CD4-positive, alpha-beta memory T cell (primary cell): Measurements from ENCODE around the gene SP100. TPM values are rescaled to one million over a fixed set of nuclear protein-coding genes. Genes with fewer than 3 reads are reported as not detected.

Experiments
- CTCF ChIA-PET: fragments of 350-600 bp; sonication (Branson Sonifier 250); formaldehyde crosslinking; loops from one replicate; lab custom pipeline; 2021; ENCODE audit warnings: inconsistent platforms; ENCODE audit not compliant: partially characterized antibody; lab: Charles Lee
- POLR2A ChIA-PET: fragments of 350-600 bp; sonication (Branson Sonifier 250); formaldehyde crosslinking; loops from one replicate; lab custom pipeline; 2021; ENCODE audit not compliant: partially characterized antibody; lab: Charles Lee
- DNase-seq, 5 donors: peaks; one replicate each; pipeline versions ENCODE4 v3.0.0 to v3.0.0-alpha.2; 2020 to 2022; ENCODE audit warnings: mixed read lengths in 1 of 5
- H3K27ac ChIP-seq: one replicate; pipeline ENCODE4 v1.7.0; 2013; ENCODE audit warnings: low read depth, low read length
- H3K27me3 ChIP-seq: 2 replicates; pipeline ENCODE4 v1.7.0; 2013; ENCODE audit warnings: mild to moderate bottlenecking, low read length, moderate library complexity; ENCODE audit not compliant: insufficient read depth
- H3K36me3 ChIP-seq: 2 replicates; pipeline ENCODE4 v1.7.0; 2013; ENCODE audit warnings: mild to moderate bottlenecking, low read length, moderate library complexity; ENCODE audit not compliant: insufficient read depth
- H3K4me1 ChIP-seq: 2 replicates; pipeline ENCODE4 v1.7.0; 2013; ENCODE audit warnings: mild to moderate bottlenecking, low read length, moderate library complexity; ENCODE audit not compliant: insufficient read depth
- H3K4me3 ChIP-seq, 2 donors: one replicate each; pipeline ENCODE4 v1.7.0; 2013; ENCODE audit warnings: low read length in 2 of 2, mild to moderate bottlenecking in 1 of 2
- H3K9me3 ChIP-seq, 2 donors: one replicate each; pipeline ENCODE4 v1.7.0; 2013; ENCODE audit warnings: low read length in 2 of 2, control low read depth in 1 of 2; ENCODE audit not compliant: control insufficient read depth in 1 of 2
- H3K27ac Mint-ChIP-seq, 7 donors: one replicate each; pipeline ENCODE4 v1.8.0; 2020 to 2021; ENCODE audit warnings: mixed read lengths in 7 of 7, mild to moderate bottlenecking in 6 of 7, inconsistent platforms in 3 of 7, moderate library complexity in 3 of 7
- H3K27me3 Mint-ChIP-seq, 2 donors: one replicate each; pipeline ENCODE4 v1.8.0; 2020 to 2021; ENCODE audit warnings: mixed read lengths in 2 of 2
- H3K36me3 Mint-ChIP-seq, 2 donors: one replicate each; pipeline ENCODE4 v1.8.0; 2020 to 2021; ENCODE audit warnings: mixed read lengths in 2 of 2, inconsistent platforms in 1 of 2, mild to moderate bottlenecking in 1 of 2
- H3K4me1 Mint-ChIP-seq, 4 donors: one replicate each; pipeline ENCODE4 v1.8.0; 2020 to 2021; ENCODE audit warnings: mixed read lengths in 4 of 4, mild to moderate bottlenecking in 1 of 4
- H3K4me3 Mint-ChIP-seq, 8 donors: one replicate each; pipeline ENCODE4 v1.8.0; 2020 to 2021; ENCODE audit warnings: mixed read lengths in 8 of 8, mild to moderate bottlenecking in 7 of 8, moderate library complexity in 6 of 8, inconsistent platforms in 3 of 8
- H3K9me3 Mint-ChIP-seq, 8 donors: one replicate each; pipeline ENCODE4 v1.8.0; 2020 to 2021; ENCODE audit warnings: mixed read lengths in 8 of 8, mild to moderate bottlenecking in 5 of 8, inconsistent platforms in 3 of 8, moderate library complexity in 1 of 8
- intact Hi-C: fragments of 100-400 bp; cut with micrococcal nuclease; formaldehyde crosslinking; loops from one replicate; pipeline ENCODE4 v1.15.1; 2023
- polyA plus RNA-seq, 2 donors: library from polyadenylated mRNA; unstranded; fragments of 300-500 nt; fragmentation: Illumina TruSeq; gene quantifications; one replicate each; pipeline ENCODE4 v1.2.3, GENCODE V29; 2021
- total RNA-seq, 2 experiments: library from RNA; stranded (reverse); gene quantifications; one replicate each; pipeline ENCODE4 v1.2.3, GENCODE V29; 2021

The SP100 gene
- total and polyA plus RNA-seq, 4 experiments from 2014 or later, result 101 to 226 (median 216) TPM

DNA sequence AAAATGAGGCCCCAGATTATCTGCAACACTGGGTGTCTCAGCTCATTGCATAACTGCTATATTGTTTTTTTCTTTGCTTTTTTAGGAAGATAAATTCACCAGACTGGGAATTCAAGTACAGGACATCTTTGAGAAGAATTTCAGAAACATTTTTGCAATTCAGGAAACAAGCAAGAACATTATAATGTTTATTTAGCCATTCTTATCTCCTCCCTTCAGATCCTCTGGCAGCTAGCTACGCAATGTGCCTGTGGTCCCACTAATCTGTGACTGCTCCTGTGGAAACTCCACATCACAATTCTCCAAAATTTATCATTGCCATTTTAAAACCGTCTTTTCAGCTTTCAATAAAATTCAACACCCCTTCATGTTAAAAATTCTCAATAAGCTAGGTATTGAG lies 126.8 kb downstream of the SP100 start:
- Histone ChIP-seq H3K9me3 (no peaks in the 10 kb centered on the region), H3K36me3 (peaks cover 20% of the 10 kb centered on the region), H3K4me1 (no peaks in the 10 kb centered on the region), H3K27ac (no peak overlapping the region), H3K27me3 (no peaks in the 10 kb centered on the region), H3K4me3 (no peak overlapping the region)
- peaks cover 2 to 21% (median 11%) of the 10 kb centered on the region in 8 donors for H3K9me3 Mint-ChIP-seq
- intact Hi-C loops, result no loop called here
- no peak overlapping the region for H3K4me3 Mint-ChIP-seq
- no peaks in the 10 kb centered on the region for H3K27me3 Mint-ChIP-seq
- peaks cover 60 to 67% of the 10 kb centered on the region in 2 donors for H3K36me3 Mint-ChIP-seq
- no peak for DNase-seq
- ChIA-PET POLR2A (no interaction called here), CTCF (no interaction called here)
- H3K4me1 Mint-ChIP-seq, result peaks cover 0 to 2% (median 0%) of the 10 kb centered on the region in 4 donors
- no peak overlapping the region for H3K27ac Mint-ChIP-seq

DNA sequence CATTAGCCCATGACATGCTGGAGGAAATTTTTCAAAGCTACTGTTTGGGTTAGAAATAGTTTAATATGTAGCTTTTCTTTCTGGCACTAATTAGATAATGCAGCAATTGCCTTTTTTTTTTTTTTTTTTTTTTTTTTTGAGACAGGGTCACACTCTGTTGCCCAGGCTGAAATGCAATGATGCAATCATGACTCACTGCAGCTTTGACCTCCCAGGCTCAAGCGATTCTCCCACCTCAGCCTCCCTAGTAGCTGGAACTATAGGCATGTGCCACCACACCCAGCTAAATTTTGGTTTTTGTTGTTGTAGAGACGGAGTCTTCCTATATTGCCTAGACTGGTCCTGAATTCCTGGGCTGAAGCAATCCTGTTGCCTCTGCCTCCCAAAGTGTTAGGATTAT lies 136.2 kb downstream of the SP100 start:
- no peak for DNase-seq
- Mint-ChIP-seq H3K9me3 (peaks cover 0 to 13% (median 3%) of the 10 kb centered on the region in 8 donors), H3K27me3 (peaks cover 0 to 2% of the 10 kb centered on the region in 2 donors), H3K4me1 (peaks cover 8 to 12% (median 10%) of the 10 kb centered on the region in 4 donors), H3K4me3 (no peak overlapping the region), H3K27ac (no peak overlapping the region), H3K36me3 (peaks cover 0 to 7% of the 10 kb centered on the region in 2 donors)
- Histone ChIP-seq H3K27ac (no peak overlapping the region), H3K36me3 (no peaks in the 10 kb centered on the region), H3K4me1 (peaks cover 8% of the 10 kb centered on the region), H3K27me3 (no peaks in the 10 kb centered on the region), H3K4me3 (no peak overlapping the region), H3K9me3 (no peaks in the 10 kb centered on the region)
- intact Hi-C loops, result no loop called here
- ChIA-PET POLR2A (no interaction called here), CTCF (interaction anchor here (0.6 to 1.1 kb wide), 2 partner anchors 8 to 27 kb away, joined by 3 read pairs; no protein-coding TSS in a partner anchor)

DNA sequence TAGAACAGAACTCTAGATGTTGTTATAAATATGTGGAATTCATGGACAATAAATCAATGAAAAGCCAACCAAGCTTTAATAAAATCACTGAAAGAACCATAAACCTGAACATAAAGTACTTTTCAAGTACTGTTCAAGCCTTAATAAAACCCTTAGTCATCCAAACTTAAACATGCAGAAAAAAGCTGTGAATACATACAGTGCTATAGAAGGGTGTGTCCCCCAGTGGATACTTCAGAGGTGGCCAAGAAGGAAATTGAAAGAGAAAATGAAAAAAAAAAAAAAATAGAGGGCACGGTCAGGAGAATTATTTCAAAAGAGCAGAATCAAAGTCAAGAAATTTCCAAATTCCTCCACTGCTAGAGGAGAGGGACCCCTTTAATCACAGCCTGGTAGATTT lies 141.1 kb downstream of the SP100 start:
- no peaks in the 10 kb centered on the region for H3K36me3 ChIP-seq
- H3K27me3 ChIP-seq, result no peaks in the 10 kb centered on the region
- POLR2A ChIA-PET, result no interaction called here
- DNase-seq, result no peak
- peaks cover 7% of the 10 kb centered on the region for H3K4me1 ChIP-seq
- Mint-ChIP-seq H3K9me3 (peaks cover 0 to 16% (median 3%) of the 10 kb centered on the region in 8 donors), H3K36me3 (peaks cover 0 to 7% of the 10 kb centered on the region in 2 donors), H3K27ac (no peak overlapping the region), H3K4me3 (no peak overlapping the region), H3K27me3 (peaks cover 0 to 2% of the 10 kb centered on the region in 2 donors), H3K4me1 (peaks cover 8 to 12% (median 10%) of the 10 kb centered on the region in 4 donors)
- CTCF ChIA-PET, result no interaction called here
- no peaks in the 10 kb centered on the region for H3K9me3 ChIP-seq
- intact Hi-C loops, result no loop called here
- no peak overlapping the region for H3K4me3 ChIP-seq
- H3K27ac ChIP-seq, result no peak overlapping the region

DNA sequence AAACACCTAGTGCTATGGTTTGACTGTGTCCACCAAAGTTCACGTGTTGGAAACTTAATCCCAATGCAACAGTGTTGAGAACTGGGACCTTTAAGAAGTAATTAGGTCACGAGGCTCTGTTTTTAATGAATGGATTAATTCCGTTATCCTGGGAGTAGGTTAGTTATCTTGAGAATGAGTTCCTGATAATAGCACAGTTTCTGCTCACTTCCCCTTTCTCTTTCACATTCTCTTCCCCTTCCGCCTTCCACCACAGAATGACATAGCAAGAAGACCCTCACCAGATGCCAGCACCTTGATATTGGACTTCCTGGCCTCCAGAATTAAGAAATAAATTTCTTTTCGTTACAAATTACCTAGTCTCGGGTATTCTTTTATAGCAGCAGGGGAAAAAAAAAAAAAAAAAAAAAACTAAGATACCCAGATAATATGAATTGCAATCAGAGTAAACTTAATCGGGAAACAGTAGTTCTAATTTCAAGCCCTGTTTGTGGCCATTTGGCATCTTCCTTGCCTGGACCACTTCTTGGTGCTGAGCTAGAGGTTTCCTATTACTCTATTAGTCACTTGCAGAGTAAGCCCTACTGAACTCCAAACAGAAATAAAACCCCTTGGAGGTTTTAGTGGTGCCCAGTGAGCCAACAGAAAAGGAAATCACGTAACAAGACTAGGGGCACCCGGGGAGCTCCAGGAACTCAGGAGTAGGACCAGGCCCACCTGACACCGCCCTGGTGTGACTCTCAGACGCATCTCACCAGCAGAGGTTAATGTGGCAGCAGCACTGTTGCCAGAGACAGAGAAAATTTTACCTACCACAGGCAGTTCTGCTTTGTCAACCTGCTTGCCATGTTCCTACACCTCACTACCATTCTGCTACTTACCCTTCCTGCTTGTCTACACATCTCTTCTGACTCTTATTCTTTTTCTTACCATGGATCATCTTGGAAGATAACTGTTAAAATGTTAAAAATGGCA lies 149.1 kb downstream of the SP100 start:
- H3K4me1 ChIP-seq, result peaks cover 7% of the 10 kb centered on the region
- no peak overlapping the region for H3K4me3 Mint-ChIP-seq
- POLR2A ChIA-PET, result no interaction called here
- H3K27me3 Mint-ChIP-seq, result no peaks in the 10 kb centered on the region
- H3K36me3 Mint-ChIP-seq, result peaks cover 0 to 2% of the 10 kb centered on the region in 2 donors
- no peaks in the 10 kb centered on the region for H3K27me3 ChIP-seq
- H3K9me3 Mint-ChIP-seq, result peaks cover 0 to 9% (median 0%) of the 10 kb centered on the region in 8 donors
- no peak overlapping the region for H3K4me3 ChIP-seq
- CTCF ChIA-PET, result no interaction called here
- no peak overlapping the region for H3K27ac ChIP-seq
- intact Hi-C loops, result no loop called here
- peaks cover 0 to 10% (median 7%) of the 10 kb centered on the region in 4 donors for H3K4me1 Mint-ChIP-seq
- H3K9me3 ChIP-seq, result no peaks in the 10 kb centered on the region
- peak overlapping the region in 1 of 7 donors; percentile 81 for H3K27ac Mint-ChIP-seq
- no peak for DNase-seq
- H3K36me3 ChIP-seq, result no peaks in the 10 kb centered on the region

DNA sequence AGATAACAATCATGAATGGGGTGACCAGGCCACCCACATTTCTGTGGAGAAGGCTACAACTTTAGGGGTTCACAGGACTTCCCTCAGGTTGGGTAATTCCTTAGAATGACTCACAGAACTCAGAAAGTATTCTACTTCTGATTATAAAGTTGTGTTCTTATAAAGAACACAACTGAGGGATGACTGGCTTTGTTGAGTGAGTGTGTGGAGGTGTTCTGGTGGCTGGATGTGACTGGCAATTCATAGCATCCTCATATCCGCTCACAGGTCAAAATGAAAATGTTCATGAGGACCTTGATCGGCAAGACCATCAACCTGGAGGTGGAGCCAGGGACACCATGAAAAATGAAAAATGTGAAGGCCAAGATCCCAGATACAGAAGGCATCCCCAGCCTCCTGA lies 153.3 kb downstream of the SP100 start:
- no peak overlapping the region for H3K4me3 Mint-ChIP-seq
- H3K36me3 ChIP-seq, result no peaks in the 10 kb centered on the region
- H3K4me1 ChIP-seq, result peaks cover 7% of the 10 kb centered on the region
- intact Hi-C loops, result no loop called here
- H3K27me3 ChIP-seq, result no peaks in the 10 kb centered on the region
- ChIA-PET POLR2A (no interaction called here), CTCF (interaction anchor here (0.6 kb wide), 1 partner anchor 186 kb away, joined by 4 read pairs; no protein-coding TSS in a partner anchor)
- H3K4me1 Mint-ChIP-seq, result peaks cover 0 to 10% (median 6%) of the 10 kb centered on the region in 4 donors
- no peak overlapping the region for H3K27ac Mint-ChIP-seq
- peaks cover 5 to 33% (median 16%) of the 10 kb centered on the region in 8 donors for H3K9me3 Mint-ChIP-seq
- no peaks in the 10 kb centered on the region for H3K27me3 Mint-ChIP-seq
- peaks cover 0 to 6% of the 10 kb centered on the region in 2 donors for H3K9me3 ChIP-seq
- no peak overlapping the region for H3K4me3 ChIP-seq
- no peak for DNase-seq
- H3K36me3 Mint-ChIP-seq, result peaks cover 5 to 13% of the 10 kb centered on the region in 2 donors
- H3K27ac ChIP-seq, result no peak overlapping the region

DNA sequence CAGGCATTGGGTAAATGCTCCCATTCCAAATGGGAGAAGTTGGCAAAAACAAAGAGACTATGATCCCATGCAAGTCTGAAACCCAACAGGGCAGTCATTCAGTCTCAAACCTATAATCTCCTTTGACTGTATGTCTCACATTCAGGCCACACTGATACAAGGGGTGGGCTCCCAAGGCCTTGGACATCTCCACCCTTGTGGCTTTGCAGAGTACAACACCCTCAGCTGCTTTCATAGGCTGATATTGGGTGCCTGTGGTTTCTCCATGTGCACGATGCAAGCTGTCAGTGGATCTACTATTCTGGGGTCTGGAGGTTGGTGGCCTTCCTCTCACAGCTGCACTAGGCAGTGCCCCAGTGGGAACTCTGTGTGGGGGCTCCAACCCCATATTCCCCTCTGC lies 155.0 kb downstream of the SP100 start:
- no peaks in the 10 kb centered on the region for H3K27me3 ChIP-seq
- no peak overlapping the region for H3K27ac ChIP-seq
- H3K9me3 ChIP-seq, result peaks cover 0 to 6% of the 10 kb centered on the region in 2 donors
- Mint-ChIP-seq H3K27ac (no peak overlapping the region), H3K9me3 (peaks cover 7 to 44% (median 21%) of the 10 kb centered on the region in 8 donors), H3K4me1 (peaks cover 6 to 12% (median 10%) of the 10 kb centered on the region in 4 donors), H3K36me3 (peaks cover 5 to 19% of the 10 kb centered on the region in 2 donors), H3K4me3 (no peak overlapping the region), H3K27me3 (no peaks in the 10 kb centered on the region)
- ChIA-PET POLR2A (no interaction called here), CTCF (no interaction called here)
- intact Hi-C loops, result no loop called here
- peaks cover 3% of the 10 kb centered on the region for H3K4me1 ChIP-seq
- H3K36me3 ChIP-seq, result no peaks in the 10 kb centered on the region
- DNase-seq, result no peak
- H3K4me3 ChIP-seq, result no peak overlapping the region

DNA sequence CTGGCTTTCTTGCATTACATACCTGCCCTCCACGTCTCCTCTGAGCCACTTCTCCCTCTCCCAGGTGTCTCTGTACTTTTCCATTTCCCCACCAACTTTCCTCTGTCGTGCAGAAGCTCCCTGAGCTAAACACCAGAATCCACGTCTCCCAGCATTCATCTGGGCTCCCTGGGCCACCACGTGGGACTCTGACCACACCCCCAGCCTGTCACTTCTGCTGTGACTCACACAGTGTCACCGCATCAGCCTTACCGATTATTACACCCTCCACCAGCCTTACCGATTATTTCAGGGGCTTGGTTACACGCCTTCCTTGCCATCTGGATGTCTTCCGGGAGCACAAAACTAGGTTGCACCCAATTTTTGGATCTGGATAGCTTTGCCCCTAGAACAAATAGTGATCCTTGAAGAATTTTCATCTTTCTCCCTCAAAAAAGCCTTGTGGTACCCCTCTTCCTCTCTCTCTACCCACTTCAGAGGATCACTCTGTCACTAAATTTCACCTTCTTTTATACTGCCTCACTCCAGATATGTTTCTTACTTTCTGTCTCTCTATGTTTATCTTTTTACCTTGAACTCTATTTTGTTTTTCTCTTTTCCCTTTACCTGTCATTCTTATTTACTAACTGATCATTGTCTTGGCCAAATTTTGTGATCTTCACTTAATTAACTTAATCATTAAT lies 159.8 kb downstream of the SP100 start:
- POLR2A ChIA-PET, result interaction anchor here (0.8 kb wide), 1 partner anchor 27 kb away, joined by 3 read pairs; no protein-coding TSS in a partner anchor

More for the DNA sequence above, 159.8 kb downstream of the SP100 start:
- H3K27ac ChIP-seq, result no peak overlapping the region
- Mint-ChIP-seq H3K9me3 (peaks cover 5 to 29% (median 22%) of the 10 kb centered on the region in 8 donors), H3K27me3 (peaks cover 0 to 2% of the 10 kb centered on the region in 2 donors), H3K4me3 (peak overlapping the region in 6 of 8 donors; percentile 1 to 71 (median 34)), H3K36me3 (peaks cover 4 to 19% of the 10 kb centered on the region in 2 donors), H3K27ac (peak overlapping the region; percentile 1 to 86 (median 44)), H3K4me1 (peaks cover 9 to 10% (median 10%) of the 10 kb centered on the region in 4 donors)
- no peaks in the 10 kb centered on the region for H3K27me3 ChIP-seq
- H3K4me1 ChIP-seq, result peaks cover 11% of the 10 kb centered on the region
- intact Hi-C loops, result no loop called here
- DNase-seq, result peak in 4 of 5 donors; percentile 11 to 64 (median 18)
- no peaks in the 10 kb centered on the region for H3K36me3 ChIP-seq
- H3K4me3 ChIP-seq, result no peak overlapping the region
- peaks cover 0 to 6% of the 10 kb centered on the region in 2 donors for H3K9me3 ChIP-seq
- CTCF ChIA-PET, result no interaction called here
